Endothelial cell of umbilical vein (primary cell): Measurements from ENCODE around the gene POLR3G. TPM values are rescaled to one million over a fixed set of nuclear protein-coding genes. Genes with fewer than 3 reads are reported as not detected.
A peak's percentile ranks its signal among the peaks of the same experiment; 100 is the strongest.

Experiments used
- BruUV-seq: library from RNA; stranded (reverse); fragments of 400-500 nt; replicated peaks from 2 replicates; lab custom pipeline; 2021; lab: Mats Ljungman, UMichigan
- CTCF ChIA-PET: fragments of 300-600, 350-600 bp; sonication (Branson Sonifier 250); formaldehyde crosslinking; loops from one replicate; lab custom pipeline; 2021; ENCODE audit warnings: antibody characterized with exemption, inconsistent platforms; lab: Charles Lee
- POLR2A ChIA-PET: fragments of 300-600, 350-600 bp; sonication (Branson Sonifier 250); formaldehyde crosslinking; loops from one replicate; lab custom pipeline; 2021; ENCODE audit warnings: antibody characterized with exemption, inconsistent platforms; lab: Charles Lee
- DNase-seq: peaks from one replicate; pipeline ENCODE4 v3.0.0-alpha.2; 2011; ENCODE audit warnings: low read depth, low spot score
- FAIRE-seq: peaks from 2 replicates; lab custom pipeline; 2011; peaks lifted over from hg19 to GRCh38; lab: Jason Lieb, UNC
- H2AFZ ChIP-seq: 2 replicates; pipeline ENCODE4 v1.6.0; 2012; ENCODE audit warnings: low read depth, low read length, control low read depth, inconsistent platforms
- H3K27ac ChIP-seq: 2 replicates; pipeline ENCODE4 v1.5.1; 2011; ENCODE audit warnings: low read depth, mild to moderate bottlenecking, control low read depth, low read length, moderate library complexity; ENCODE audit not compliant: insufficient read depth
- H3K27me3 ChIP-seq, 2 experiments: 2 replicates each; pipeline versions ENCODE4 v1.6.0 to v1.6.1; 2011; ENCODE audit warnings: low read length in 2 of 2, mixed read lengths in 1 of 2; ENCODE audit not compliant: control insufficient read depth in 2 of 2, insufficient read depth in 2 of 2
- H3K36me3 ChIP-seq, 2 experiments: 2 replicates in 1 of 2; 3 replicates in 1 of 2; pipeline ENCODE4 v1.5.1; 2011; ENCODE audit warnings: low read length in 2 of 2, mild to moderate bottlenecking in 1 of 2, moderate library complexity in 1 of 2; ENCODE audit not compliant: control insufficient read depth in 2 of 2, insufficient read depth in 2 of 2; ENCODE audit errors: extremely low read depth in 1 of 2
- H3K4me1 ChIP-seq: 3 replicates; pipeline ENCODE4 v1.5.1; 2011; ENCODE audit warnings: mild to moderate bottlenecking, low read length; ENCODE audit not compliant: control insufficient read depth, insufficient read depth; ENCODE audit errors: extremely low read depth
- H3K4me2 ChIP-seq: 2 replicates; pipeline ENCODE4 v1.6.1; 2011; ENCODE audit warnings: low read length, control low read depth, mixed read lengths; ENCODE audit not compliant: insufficient read depth
- H3K4me3 ChIP-seq, 3 experiments: fragments of 200-600 bp in 1 of 3; sonication (generic), shearing (Covaris generic) in 1 of 3; replicated peaks in 1 of 3; 2 replicates each; pipeline ENCODE4 v1.5.1; 2011 to 2016; ENCODE audit warnings: control low read depth in 3 of 3, low read length in 3 of 3, mild to moderate bottlenecking in 2 of 3, inconsistent platforms in 1 of 3, low read depth in 1 of 3, moderate library complexity in 1 of 3; ENCODE audit not compliant: insufficient read depth in 1 of 3
- H3K79me2 ChIP-seq: 2 replicates; pipeline ENCODE4 v1.6.0; 2012; ENCODE audit warnings: low read length, inconsistent platforms; ENCODE audit not compliant: control insufficient read depth, insufficient read depth
- H3K9ac ChIP-seq: replicated peaks from 2 replicates; pipeline ENCODE3; 2011; ENCODE audit warnings: low read length, control low read depth; ENCODE audit not compliant: insufficient read depth; ENCODE audit errors: extremely low read depth
- H3K9me1 ChIP-seq: replicated peaks from 3 replicates; pipeline ENCODE4 v1.6.0; 2011; ENCODE audit warnings: mild to moderate bottlenecking, low read length; ENCODE audit not compliant: control insufficient read depth, insufficient read depth; ENCODE audit errors: extremely low read depth
- H3K9me3 ChIP-seq: replicated peaks from 2 replicates; pipeline ENCODE4 v1.5.1; 2012; ENCODE audit warnings: low read length, inconsistent platforms; ENCODE audit not compliant: control insufficient read depth, insufficient read depth
- H4K20me1 ChIP-seq: replicated peaks from 2 replicates; pipeline ENCODE3; 2011; ENCODE audit warnings: mild to moderate bottlenecking, low read length; ENCODE audit not compliant: control insufficient read depth, insufficient read depth; ENCODE audit errors: extremely low read depth
- EZH2 ChIP-seq: IDR thresholded peaks from 2 replicates; pipeline ENCODE4 v1.6.1; 2012; ENCODE audit warnings: borderline replicate concordance, low read depth, mild to moderate bottlenecking, moderate library complexity, low read length, inconsistent platforms; ENCODE audit not compliant: severe bottlenecking
- FOS ChIP-seq: IDR thresholded peaks from 2 replicates; pipeline ENCODE4 v1.6.1; 2011; ENCODE audit warnings: mild to moderate bottlenecking, low read length, moderate library complexity, borderline replicate concordance; ENCODE audit not compliant: insufficient read depth
- GATA2 ChIP-seq: IDR thresholded peaks from 2 replicates; pipeline ENCODE4 v1.7.0; 2011; ENCODE audit warnings: low read depth, mild to moderate bottlenecking, moderate library complexity, mixed read lengths, low read length; ENCODE audit not compliant: insufficient read length, insufficient read depth
- JUN ChIP-seq: IDR thresholded peaks from 2 replicates; pipeline ENCODE4 v1.6.1; 2011; ENCODE audit warnings: borderline replicate concordance, low read depth; ENCODE audit not compliant: insufficient read length, insufficient read depth
- MYC ChIP-seq: IDR thresholded peaks from one replicate; pipeline ENCODE4 v1.6.1; 2011; ENCODE audit warnings: mild to moderate bottlenecking, low read depth, low read length
- POLR2A ChIP-seq: IDR thresholded peaks from 2 replicates; pipeline ENCODE4 v1.6.1; 2012; ENCODE audit warnings: low read depth, mild to moderate bottlenecking, control low read depth, low read length
- POLR2AphosphoS5 ChIP-seq: IDR thresholded peaks from 2 replicates; pipeline ENCODE4 v1.6.1; 2012; ENCODE audit warnings: low read depth, mild to moderate bottlenecking, control low read depth, low read length, moderate library complexity; ENCODE audit not compliant: insufficient read depth
- dilution Hi-C: fragments of 300-500 bp; cut with MboI; formaldehyde crosslinking; loops from one replicate; pipeline ENCODE4 v1.15.0; 2019; ENCODE audit warnings: low sequenced_read_pairs; ENCODE audit not compliant: extremely low pct_ligation_motif_present
- intact Hi-C: fragments of 100-400 bp; cut with micrococcal nuclease; formaldehyde crosslinking; loops from one replicate; pipeline ENCODE4 v1.10.0; 2022
- polyA plus RNA-seq, 4 experiments: library from polyadenylated mRNA; depleted of rRNA in 3 of 4; stranded (reverse) in 3 of 4; unstranded in 1 of 4; fragments of >200 nt; gene quantifications; 2 replicates each; pipeline versions ENCODE4 v1.2.1 to v1.2.3, GENCODE V29; 2011 to 2012; ENCODE audit warnings: missing spikeins in 1 of 4
- total RNA-seq: library from RNA; stranded (reverse); gene quantifications from 2 replicates; pipeline ENCODE4 v1.2.3, GENCODE V29; 2021
- TF ChIP-seq, protein P1 (sequence below): IDR thresholded peaks from 2 replicates; pipeline ENCODE4 v1.6.1; 2011; ENCODE audit not compliant: insufficient read depth, insufficient read length
- TF ChIP-seq, protein P2 (sequence below), 2 donors: IDR thresholded peaks; 1 replicate in 1 of 2; 2 replicates in 1 of 2; pipeline ENCODE4 v1.5.1; 2011; ENCODE audit warnings: low read length in 2 of 2, mild to moderate bottlenecking in 2 of 2, moderate library complexity in 2 of 2, control low read depth in 1 of 2, inconsistent platforms in 1 of 2, low read depth in 1 of 2; ENCODE audit not compliant: insufficient read depth in 1 of 2; ENCODE audit errors: extremely low read depth in 1 of 2

POLR3G gene
- total and polyA plus RNA-seq, 2 donors (not counting 3 experiments of a cell fraction or from before 2014, with no cell fraction given): 15.0 to 15.7 TPM

DNA sequence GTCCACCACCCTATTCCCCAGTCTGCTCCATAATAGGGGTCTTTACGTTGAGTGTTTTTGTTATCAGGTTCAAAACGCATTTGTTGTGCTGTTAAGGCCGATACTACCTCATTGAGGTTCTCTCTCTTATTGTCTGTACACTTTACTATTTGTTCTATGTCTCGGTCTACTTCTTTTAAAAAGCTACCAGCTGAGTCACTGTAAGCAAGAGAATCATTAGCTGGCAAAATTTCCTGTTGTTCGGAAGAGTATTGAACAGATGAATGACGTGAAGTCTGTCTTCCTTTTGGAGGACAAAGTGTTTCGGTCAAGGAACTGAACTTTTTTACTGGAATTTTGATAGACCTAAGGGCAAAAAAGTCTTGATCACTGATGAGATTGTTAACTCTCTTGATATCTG is 44.4 kb downstream of the POLR3G start:
- CTCF ChIA-PET: interaction anchor here (0.6 to 1.5 kb wide), 7 partner anchors 9 to 79 kb away, joined by 3 to 9 read pairs (median 4); partner anchors contain the start of gene LYSMD3
- peak; percentile 40 for FAIRE-seq

DNA sequence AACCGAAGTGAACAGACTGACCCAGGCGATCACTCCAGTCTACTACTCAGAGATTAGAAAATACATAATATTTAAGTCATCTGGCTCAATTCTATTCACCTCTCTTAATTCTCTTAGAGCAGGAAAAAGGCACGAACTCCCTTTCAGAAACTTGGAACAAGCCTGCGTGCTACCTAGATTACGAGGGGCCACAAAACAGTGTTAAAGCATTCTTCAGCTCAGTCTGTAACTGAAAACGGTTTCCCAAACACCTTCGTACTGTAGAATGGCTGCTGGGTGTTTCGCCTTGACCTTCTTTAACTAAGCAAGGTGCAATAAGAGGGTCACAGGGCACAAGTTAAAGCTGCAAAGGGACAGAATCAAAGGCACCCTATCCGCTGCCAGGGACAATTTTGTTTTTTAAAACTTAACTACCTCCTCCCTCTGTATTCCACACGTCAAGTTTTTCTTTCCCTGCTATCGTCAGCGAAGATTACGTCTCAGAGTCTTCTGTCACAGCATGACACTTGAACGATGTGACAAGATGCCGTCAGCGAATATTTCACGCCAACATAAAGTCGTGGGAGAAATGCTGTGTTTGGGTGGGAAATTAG is 54.0 kb downstream of the POLR3G start:
- Histone ChIP-seq H3K9ac (peak overlapping the region; percentile 98), H3K4me3 (peak overlapping the region; percentile 69 to 94 (median 88)), H3K79me2 (peaks cover 40% of the 10 kb centered on the region), H3K27me3 (peaks cover 6 to 22% of the 10 kb centered on the region in 2 experiments), H3K9me1 (no peaks in the 10 kb centered on the region), H3K27ac (peak overlapping the region; percentile 88), H2AFZ (peak overlapping the region; percentile 71), H3K4me1 (peaks cover 16% of the 10 kb centered on the region), H3K36me3 (peaks cover 0 to 2% of the 10 kb centered on the region in 2 experiments), H3K9me3 (no peaks in the 10 kb centered on the region), H4K20me1 (no peaks in the 10 kb centered on the region), H3K4me2 (peak overlapping the region; percentile 99)
- intact Hi-C loops: loop anchor here (1.0 to 10.0 kb wide), 7 partner anchors 9 to 594 kb away; partner anchors contain the start of genes CETN3, MBLAC2 and POLR3G
- CTCF ChIA-PET: interaction anchor here (1.3 to 3.8 kb wide), 4 partner anchors 10 to 93 kb away, joined by 3 to 75 read pairs (median 22); partner anchors contain the start of genes MBLAC2 and POLR3G
- TSS peak; percentile 46 for BruUV-seq
- POLR2A ChIA-PET: interaction anchor here (1.0 kb wide), 1 partner anchor 54 kb away, joined by 3 read pairs; the partner anchor contains the start of genes MBLAC2 and POLR3G
- TF ChIP-seq EZH2 (no peak), GATA2 (no peak), FOS (no peak), JUN (no peak), POLR2AphosphoS5 (no peak), POLR2A (no peak), MYC (no peak)
- TF ChIP-seq, protein P1, sequence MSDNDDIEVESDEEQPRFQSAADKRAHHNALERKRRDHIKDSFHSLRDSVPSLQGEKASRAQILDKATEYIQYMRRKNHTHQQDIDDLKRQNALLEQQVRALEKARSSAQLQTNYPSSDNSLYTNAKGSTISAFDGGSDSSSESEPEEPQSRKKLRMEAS: no peak
- TF ChIP-seq, protein P2, sequence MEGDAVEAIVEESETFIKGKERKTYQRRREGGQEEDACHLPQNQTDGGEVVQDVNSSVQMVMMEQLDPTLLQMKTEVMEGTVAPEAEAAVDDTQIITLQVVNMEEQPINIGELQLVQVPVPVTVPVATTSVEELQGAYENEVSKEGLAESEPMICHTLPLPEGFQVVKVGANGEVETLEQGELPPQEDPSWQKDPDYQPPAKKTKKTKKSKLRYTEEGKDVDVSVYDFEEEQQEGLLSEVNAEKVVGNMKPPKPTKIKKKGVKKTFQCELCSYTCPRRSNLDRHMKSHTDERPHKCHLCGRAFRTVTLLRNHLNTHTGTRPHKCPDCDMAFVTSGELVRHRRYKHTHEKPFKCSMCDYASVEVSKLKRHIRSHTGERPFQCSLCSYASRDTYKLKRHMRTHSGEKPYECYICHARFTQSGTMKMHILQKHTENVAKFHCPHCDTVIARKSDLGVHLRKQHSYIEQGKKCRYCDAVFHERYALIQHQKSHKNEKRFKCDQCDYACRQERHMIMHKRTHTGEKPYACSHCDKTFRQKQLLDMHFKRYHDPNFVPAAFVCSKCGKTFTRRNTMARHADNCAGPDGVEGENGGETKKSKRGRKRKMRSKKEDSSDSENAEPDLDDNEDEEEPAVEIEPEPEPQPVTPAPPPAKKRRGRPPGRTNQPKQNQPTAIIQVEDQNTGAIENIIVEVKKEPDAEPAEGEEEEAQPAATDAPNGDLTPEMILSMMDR (IDR thresholded peaks at IDR 0.05; ENCODE audit: extremely low read depth in 1 of 2, insufficient read depth in 1 of 2, low read depth in 1 of 2, low read length in 2 of 2): no peak
- dilution Hi-C loops: no loop called here
- FAIRE-seq (no peak), DNase-seq (peak; percentile 54)

More for the DNA sequence above, 44.4 kb downstream of the POLR3G start:
- peaks cover 5% of the 10 kb centered on the region for H3K4me1 ChIP-seq
- peak; percentile 30 for DNase-seq
- peak overlapping the region; percentile 41 for H3K27ac ChIP-seq
- H3K9me1 ChIP-seq: no peaks in the 10 kb centered on the region
- no peaks in the 10 kb centered on the region for H3K9me3 ChIP-seq
- H3K4me2 ChIP-seq: no peak overlapping the region
- H3K4me3 ChIP-seq: no peak overlapping the region
- H3K9ac ChIP-seq: peak overlapping the region; percentile 2
- dilution Hi-C loops (no loop called here), intact Hi-C loops (loop anchor here (1.0 kb wide), 1 partner anchor 10 kb away; the partner anchor contains the start of gene LYSMD3)
- no peak overlapping the region for H2AFZ ChIP-seq
- no TSS peak for BruUV-seq
- H3K36me3 ChIP-seq: peaks cover 1 to 2% of the 10 kb centered on the region in 2 experiments
- no peaks in the 10 kb centered on the region for H4K20me1 ChIP-seq
- H3K27me3 ChIP-seq: no peaks in the 10 kb centered on the region
- no peaks in the 10 kb centered on the region for H3K79me2 ChIP-seq
- TF ChIP-seq POLR2A: peak; percentile 19
- TF ChIP-seq GATA2: no peak
- POLR2A ChIA-PET: no interaction called here
